Gastrocnemius medialis (tissue), 4 donors: ENCODE results near the gene C2CD4A.

Source experiments
- POLR2A ChIP-seq, 2 donors: fragments of 450-650 bp; IDR thresholded peaks; one replicate each; pipeline ENCODE4 v1.6.1; 2017; ENCODE audit warnings: antibody characterized with exemption in 2 of 2, mild to moderate bottlenecking in 2 of 2, moderate library complexity in 2 of 2
- TF ChIP-seq, protein P1 (sequence below), 5 experiments: fragments of 450-650 bp in 3 of 5; fragments of 200-600 bp in 2 of 5; sonication (generic) in 2 of 5; IDR thresholded peaks in 4 of 5; conservative IDR thresholded peaks in 1 of 5; 1 replicate in 4 of 5; 2 replicates in 1 of 5; pipeline ENCODE4 v1.5.1; 2016 to 2019; ENCODE audit warnings: antibody characterized with exemption in 5 of 5, mild to moderate bottlenecking in 3 of 5, moderate library complexity in 3 of 5

- TF ChIP-seq, protein P1, sequence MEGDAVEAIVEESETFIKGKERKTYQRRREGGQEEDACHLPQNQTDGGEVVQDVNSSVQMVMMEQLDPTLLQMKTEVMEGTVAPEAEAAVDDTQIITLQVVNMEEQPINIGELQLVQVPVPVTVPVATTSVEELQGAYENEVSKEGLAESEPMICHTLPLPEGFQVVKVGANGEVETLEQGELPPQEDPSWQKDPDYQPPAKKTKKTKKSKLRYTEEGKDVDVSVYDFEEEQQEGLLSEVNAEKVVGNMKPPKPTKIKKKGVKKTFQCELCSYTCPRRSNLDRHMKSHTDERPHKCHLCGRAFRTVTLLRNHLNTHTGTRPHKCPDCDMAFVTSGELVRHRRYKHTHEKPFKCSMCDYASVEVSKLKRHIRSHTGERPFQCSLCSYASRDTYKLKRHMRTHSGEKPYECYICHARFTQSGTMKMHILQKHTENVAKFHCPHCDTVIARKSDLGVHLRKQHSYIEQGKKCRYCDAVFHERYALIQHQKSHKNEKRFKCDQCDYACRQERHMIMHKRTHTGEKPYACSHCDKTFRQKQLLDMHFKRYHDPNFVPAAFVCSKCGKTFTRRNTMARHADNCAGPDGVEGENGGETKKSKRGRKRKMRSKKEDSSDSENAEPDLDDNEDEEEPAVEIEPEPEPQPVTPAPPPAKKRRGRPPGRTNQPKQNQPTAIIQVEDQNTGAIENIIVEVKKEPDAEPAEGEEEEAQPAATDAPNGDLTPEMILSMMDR (IDR thresholded peaks at IDR 0.05 in 4 of 5, conservative IDR thresholded peaks at IDR 0.05 in 1 of 5), result no peak
- no peak for TF ChIP-seq POLR2A (IDR thresholded peaks at IDR 0.05)
Observed at GRCh38 chr15:62085740-62086139, 19.0 kb downstream of the C2CD4A start.
